GM18498 (cell line): ENCODE results near the gene ASS1.

Experiments
- ATAC-seq: cut with Tn5 transposase; IDR thresholded peaks from one replicate; pipeline ENCODE4 v1.9.1; 2021; ENCODE audit warnings: mild to moderate bottlenecking, moderate library complexity; ENCODE audit not compliant: unreplicated experiment

ASS1 gene

DNA sequence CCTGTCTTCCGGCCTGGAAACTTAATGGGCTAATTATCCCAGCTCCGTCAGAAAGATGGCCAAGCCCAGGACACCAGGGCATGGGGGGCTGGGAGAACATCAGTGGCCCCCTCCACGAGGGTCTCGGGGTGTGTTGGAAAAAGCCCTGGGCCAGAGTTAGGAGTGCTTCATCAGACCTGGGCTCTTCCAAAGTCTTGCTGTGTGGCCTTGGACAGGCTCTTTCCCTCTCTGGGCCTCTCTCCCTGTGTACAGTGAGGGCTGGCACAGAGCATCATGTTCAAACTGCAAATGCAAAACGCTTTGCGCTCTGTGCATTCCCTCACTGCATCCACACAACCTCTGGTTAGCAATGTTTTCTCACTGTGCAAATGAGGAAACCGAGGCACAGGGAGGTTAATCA is 48.3 kb downstream of the ASS1 start:
- ATAC-seq, result no peak

DNA sequence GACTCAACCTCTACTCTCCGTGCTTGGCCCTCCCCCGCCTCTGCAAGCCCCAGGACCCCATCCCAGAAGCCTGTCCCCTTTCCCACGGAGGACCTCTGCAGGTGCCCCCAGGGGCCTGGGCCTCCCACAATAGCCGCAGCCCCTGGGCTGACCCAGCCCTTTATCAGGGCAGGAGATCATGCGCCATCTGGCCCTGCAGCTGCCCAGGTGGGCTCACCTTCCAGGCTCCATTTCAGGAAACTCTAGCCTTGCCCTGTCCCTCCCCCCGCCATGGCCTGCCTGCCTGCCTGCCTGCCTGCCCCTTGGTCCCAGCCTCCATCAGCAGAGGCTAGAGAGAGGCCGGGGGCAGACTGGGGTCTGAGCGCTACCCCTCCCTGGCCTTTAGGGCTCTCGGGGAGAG is 48.7 kb downstream of the ASS1 start:
- no peak for ATAC-seq

DNA sequence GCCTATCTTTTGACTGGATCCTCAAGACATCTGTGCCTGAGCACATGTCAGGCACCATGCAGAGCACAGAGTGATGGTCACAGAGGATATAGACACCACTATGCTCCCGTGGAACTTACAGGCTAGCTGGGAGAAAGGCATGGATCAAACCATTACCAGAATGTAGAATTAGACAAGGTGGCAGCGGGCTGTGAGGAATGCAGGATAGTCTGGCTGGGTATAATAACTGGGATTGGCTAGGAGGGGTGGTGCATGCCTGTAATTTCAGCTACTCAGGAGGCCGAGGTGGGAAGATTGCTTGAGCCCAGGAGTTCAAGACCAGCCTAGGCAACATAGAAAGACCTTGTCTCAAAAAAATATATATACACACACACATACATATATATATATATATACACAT is 50.3 kb downstream of the ASS1 start:
- no peak for ATAC-seq

DNA sequence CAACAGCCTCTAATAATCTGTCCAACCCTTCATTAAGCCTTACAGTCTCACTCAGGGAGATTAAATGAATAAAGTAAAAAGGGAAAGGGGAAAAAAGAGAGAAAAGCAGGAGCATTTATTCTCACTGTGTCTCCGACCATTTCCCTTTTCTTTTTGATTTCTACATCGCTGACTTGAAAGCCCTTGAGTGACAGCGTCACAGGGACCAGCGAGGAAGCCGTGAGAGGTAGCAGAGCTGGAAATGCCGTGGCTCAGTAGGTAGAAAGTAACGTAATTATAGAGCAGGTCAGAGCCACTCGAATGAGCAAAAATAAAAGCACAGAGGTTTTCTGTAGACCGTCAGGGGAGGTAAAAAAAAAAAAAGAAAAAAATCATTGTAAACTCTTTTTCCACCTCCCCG is 52.4 kb downstream of the ASS1 start:
- no peak for ATAC-seq

DNA sequence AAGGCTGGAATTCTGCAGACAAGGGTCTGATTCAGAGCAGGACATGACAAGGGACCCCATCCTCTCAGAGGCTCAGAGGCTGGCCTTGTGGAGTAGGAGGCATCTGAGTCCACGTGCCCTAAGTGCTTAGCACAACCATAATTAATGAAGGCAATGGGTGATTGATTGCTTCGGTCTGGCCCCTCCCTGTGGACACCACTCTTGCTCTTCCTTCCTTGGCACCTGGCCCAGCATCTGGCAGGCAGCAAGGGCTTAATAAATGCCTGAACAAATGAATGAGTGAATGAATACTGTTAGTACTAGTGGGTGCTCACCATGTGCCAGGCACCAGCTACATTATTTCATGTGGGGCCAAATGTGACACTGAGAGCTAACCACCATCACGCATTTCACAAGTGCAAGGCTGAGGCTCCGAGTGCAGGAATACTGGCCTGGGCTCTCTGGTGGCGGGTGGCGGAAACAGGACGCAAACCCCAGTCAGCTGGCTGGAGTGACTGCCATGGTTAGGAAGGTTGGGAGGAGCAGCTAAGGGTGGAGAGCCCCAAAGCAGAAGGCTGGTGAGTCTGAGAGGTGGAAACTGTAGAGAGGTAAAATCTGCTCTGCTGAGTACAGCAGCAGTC is 53.6 kb downstream of the ASS1 start:
- no peak for ATAC-seq

DNA sequence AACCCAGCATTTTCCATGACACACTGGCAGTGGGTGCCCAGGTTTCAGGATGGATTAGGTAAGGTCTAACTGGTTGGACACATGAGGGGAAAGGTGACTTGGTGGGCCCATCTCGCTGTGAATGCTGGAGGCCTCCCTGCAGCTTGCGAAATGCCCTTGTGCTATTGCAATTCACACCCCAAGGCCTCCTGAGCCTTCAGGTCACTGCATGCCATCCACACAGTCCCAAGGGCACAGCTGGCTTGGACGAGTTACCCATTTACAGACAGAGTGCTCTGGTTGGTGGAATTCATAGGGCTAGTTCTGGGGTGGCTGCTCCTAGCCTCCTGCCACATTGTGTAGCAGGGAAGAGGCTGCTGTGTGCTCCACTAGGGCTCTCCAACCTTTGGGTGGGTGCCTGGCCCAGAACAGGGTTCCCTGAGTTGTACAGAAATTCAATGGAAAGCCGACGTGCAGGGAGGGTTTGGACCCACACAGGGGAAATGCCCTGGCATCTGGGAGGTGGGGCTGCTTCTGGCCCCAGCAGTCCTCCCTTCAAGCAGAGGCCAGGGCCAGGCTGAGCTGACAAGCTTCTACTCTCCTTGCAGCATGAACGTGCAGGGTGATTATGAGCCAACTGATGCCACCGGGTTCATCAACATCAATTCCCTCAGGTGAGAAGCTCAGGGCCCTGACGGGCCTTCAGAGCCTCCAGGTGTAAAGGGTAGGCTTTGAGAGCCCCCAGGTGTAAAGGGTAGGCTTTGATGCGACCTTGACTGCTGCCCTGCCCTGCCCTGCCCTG is 54.3 kb downstream of the ASS1 start:
- ATAC-seq, result no peak

DNA sequence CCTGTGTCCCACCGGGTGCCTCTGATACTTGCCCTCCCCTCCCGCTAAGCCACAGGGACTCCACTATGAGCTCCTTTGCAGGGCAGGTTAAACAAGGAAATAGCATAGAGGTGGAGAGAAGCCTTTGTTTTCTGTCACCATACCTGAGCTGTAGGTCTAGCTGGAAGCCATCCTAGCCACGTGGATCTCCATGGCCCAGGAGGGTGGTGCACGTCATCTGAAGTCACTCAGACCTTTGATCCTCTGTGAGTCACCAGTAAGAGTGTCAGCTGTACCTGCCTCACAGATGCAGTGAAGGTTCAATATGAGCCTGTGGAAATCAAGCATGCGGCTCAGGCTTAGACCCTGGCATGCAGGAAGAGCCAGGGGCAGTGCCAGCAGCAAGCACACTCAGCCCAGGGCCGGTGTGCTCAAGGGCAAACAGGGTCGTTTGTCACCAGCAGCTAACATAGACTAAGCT is 55.1 kb downstream of the ASS1 start:
- ATAC-seq, result no peak

DNA sequence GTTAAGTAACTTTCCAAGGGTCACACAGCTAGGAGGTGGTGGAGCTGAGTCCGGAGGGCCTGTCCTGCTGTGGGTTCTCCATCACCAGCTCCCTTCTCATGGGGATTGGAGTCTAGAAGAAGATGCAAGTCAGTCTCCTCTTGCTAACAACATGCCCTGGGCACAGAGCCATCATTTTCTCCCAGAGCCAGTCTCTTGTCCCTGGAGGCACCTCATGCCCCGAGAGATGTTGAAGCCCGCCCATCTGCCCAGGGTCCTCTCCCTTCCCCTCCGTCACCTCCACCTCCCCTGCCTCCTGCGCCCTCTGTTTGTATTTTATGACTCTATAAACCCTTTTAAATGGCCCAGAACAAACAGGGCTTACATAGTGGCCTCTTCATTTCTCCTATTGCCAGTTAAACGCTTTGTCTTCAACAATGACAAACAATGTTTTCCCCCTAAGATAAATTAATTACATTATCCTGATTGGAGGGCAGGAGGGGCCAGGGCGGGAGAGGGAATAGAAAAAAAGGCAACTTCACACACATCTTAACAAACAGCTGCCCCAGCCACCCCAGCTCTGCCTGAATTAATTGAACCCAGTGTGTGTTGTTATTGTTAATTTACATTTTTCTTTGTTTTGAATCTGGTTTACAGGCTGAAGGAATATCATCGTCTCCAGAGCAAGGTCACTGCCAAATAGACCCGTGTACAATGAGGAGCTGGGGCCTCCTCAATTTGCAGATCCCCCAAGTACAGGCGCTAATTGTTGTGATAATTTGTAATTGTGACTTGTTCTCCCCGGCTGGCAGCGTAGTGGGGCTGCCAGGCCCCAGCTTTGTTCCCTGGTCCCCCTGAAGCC is 55.8 kb downstream of the ASS1 start:
- no peak for ATAC-seq

DNA sequence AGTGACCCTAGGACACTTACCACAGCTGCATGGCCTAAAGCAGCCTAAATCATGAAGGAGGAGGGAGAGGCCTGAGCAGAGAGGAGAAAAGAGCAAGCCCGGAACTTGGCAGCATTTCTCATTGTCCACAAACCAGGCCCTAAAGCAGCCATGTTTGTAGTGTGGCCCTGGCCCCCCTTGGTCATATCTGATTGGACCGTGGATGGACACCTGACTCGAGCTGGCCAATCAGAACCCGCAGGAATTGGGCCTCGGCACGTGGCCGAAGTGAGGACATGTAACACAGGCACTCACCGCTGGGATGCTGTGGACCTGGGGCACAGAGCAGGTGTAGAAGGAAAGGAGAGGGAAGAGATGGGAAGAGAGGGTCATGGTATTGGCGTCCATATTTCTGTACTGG is 56.9 kb downstream of the ASS1 start:
- no peak for ATAC-seq

DNA sequence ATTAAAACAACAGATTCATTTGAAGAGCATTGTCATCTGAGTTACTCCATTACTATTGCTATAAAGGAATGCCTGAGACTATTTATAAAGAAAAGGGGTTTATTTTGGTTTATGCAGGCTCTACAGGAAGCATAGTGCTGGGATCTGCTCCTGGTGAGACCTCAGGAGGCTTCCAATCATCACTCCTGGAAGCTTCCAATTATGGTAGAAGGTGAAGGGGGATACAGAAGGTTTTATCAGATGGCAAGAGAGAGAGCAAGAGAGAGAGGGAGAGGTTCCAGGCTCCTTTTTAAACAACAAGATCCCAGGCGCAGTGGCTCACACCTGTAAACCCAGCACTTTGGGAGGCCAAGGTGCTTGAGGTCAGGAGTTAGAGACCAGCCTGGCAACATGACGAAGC is 63.5 kb downstream of the ASS1 start:
- ATAC-seq, result no peak

DNA sequence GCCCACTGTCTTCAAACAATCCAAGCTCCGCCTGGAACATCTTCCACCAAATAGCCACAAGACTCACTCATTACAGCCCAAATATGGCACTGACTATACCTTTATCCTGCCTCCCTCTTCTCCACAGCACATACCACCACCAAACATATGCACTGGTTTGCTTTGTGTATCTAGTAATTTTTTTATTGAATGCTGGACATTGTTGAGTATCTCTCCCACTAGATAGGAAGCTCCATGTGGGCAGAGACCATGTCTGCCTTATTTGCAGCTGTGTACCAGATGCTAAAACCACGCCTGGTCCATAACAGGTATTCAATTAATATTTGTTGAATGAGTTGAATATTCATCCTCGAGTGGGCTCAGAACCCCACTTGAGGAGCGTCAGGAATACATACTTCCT is 67.4 kb downstream of the ASS1 start:
- ATAC-seq, result no peak

DNA sequence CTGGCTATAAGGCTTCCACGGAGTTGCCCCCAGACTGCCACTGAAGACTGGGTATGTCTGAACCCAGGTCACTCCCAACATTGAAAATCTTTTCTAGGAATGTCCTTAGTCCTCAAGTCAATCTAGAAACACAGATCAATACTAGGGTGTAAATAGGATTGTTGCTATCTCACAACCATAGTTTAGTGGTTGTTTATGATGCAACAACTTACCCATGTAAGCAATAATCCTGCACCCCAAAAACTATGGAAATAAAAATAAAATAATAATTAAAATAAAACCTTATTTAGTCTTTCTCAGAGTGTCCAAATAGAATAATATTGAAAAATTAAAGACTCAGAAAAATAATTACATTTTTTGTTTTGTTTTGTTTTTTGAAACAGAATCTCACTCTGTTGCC is 68.3 kb downstream of the ASS1 start:
- no peak for ATAC-seq

DNA sequence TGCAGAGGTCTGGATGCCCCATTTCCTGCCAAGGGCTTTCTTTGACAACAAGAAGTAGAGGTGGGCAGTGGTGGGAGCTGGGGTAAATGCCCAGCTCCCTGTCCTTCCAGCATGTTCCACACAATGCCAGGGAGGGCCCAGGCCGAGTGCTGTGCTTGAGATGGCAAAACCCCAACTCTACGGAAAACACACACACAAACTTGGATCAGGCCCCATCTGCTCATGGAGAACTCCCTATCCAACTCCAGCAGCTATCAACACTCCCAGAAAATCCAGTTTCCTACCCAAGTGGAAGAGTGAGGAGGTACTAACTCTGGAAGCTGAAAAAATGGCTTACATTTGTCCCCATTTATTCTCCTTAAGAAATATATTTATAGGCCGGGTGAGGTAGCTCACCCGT is 73.5 kb downstream of the ASS1 start:
- no peak for ATAC-seq

DNA sequence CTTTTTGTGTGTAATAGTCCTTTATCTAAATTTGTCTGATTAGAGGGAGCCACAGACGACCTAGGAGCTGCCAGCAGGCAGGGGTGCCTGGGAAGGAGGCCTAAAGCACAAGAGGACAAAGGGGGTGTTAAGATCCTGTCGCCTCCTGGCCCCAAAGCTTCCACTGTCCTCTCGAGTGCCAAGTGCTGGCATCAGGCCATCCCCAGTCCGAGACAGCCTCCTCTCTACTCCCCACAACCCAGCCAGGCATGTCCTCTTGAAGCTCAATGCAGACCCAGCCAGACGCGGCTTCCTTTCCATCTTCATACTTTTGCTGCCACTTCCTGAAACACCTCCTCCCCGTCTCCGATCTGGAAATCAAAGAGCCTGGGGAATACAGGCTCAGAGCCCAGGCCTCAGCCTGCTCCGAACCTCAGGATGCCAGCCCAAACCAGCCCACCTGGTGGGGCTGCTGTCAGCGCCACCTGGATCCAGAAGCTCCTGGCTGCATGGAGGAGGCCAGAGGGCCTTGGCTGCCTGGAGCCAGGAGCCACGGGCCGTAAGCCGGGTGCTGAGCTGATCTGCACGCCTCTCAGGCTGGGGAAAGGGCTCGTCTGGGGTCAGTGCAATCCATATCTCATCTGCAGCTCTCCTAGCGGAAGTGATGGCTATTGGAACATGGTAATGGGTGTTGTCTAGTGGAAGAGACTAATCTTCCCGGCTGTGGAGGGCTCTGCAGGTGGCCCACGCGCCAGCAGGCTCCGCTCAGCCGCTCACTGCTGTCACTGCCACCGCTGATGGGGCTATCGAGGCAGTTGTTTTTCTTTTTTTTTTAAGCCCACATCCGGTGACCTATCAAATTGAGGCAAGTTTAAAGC is 74.4 kb downstream of the ASS1 start:
- no peak for ATAC-seq

DNA sequence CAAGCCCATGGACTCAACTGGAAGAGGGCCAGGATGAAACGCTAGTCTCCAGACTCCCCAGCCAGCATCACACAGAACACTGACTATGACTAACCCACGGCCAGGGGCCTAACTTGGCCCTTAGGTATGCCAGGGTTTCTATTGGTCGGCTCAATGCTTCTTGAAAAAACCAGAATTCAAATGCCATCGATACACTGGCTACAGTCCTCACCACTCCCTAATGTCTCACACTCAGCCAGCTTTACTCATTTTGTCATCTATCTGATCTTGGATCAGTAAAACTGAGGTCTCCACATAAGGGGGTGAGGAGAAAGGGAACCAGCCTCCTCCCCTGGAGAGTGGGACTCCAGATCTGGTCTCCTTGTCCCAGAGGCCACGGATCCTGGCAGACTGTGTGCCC is 75.2 kb downstream of the ASS1 start:
- ATAC-seq, result no peak

DNA sequence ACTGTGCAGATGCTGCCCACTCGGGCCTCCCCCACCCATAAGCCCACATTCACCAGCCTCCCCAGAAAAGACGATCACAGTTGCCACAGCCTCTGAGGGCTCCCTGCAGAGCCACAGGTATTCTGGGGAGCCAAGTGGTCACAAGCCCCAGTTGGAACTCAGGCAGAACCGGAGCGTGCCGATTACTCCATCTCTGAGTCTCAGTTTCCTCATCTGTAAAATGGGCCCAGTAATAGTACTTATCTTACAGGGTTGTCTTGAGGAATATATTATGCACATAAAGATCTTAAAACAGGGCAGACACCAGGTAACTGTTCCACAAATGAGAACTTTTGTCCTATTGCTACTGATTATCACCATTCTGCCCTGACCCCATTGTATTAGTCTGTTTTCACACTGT is 77.0 kb downstream of the ASS1 start:
- ATAC-seq, result no peak

DNA sequence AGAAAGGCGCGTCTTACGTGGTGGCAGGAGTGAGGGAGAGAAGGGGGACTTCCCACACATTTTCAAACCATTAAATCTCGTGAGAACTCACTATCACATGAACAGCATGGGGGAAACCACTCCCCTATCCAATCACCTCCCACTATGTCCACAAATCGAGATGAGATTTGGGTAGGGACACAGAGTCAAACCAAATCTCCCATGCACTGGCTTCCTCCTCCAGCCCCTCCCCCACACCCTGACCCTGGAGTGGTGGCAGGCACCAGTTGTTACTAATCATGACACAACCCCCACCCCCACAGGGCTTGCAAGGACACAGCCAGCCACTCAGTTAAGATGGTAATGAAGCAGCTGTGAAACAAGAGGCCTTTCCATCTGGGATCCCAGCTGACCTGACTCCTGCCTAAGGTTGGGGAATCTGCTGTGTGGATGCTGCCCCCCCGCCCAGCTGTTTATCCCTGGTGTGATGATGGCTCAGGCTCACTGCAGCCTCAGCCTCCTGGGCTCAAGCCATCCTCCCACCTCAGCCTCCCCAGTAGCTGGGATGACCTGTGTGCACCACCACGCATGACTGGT is 77.6 kb downstream of the ASS1 start:
- ATAC-seq, result no peak

DNA sequence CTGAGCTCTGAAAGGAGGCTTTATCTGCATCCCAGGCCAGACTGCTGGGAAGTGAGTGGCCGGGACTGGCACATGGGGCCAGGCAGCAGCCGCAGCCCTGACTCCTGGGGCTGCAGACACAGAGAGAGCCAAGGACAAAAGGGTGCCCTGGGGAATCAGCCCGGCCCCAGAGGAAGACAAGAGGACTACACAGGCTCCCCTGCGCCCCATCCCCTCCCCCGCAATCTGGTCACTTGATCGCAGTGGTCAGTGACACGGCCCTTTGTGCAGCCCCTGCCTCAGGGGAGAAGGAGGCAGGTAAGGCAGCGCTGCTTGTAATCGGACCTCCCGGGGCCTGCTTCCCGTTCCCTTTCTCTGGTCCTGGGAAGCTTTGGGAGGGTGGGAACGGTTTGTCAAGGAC is 79.2 kb downstream of the ASS1 start:
- ATAC-seq, result no peak

DNA sequence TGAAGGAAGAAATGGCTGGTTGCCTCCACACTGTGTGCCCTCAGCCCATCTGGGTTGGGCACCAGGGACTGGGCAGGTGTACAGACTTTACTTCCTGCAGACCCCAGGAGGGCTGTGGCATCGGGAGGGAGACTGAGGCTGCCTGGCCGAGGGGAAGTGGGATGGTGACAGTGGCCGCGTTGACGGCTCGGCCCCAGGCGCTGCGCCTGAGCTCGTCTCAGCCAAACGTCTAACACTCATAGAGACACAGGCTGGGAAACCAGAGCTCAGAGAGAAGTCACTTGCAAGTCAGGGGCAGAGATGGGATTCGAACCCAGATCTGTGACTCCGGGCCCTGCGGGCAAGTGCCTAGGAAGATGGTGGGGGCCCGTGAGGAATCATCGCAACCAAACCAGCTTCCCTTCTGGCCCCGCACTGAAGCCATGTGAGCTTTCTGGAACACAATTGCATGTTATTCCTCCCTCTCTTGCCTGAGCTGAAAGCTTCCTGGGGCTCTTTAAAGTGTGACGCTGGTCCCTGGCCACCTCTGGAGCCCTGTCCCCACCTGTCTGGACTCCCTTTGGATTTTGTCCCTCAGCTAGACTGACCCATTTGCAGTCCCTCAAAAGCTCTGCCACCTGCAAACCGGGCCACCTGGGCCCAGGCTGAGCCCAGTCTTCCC is 81.6 kb downstream of the ASS1 start:
- ATAC-seq, result no peak
